Left lobe of liver (tissue), 2 donors: ENCODE measurements around the gene PALM3. TPM values are rescaled to one million over a fixed set of nuclear protein-coding genes. Genes with fewer than 3 reads are reported as not detected.

Experiments
- ATAC-seq: fragments of 200-7000 bp; cut with Tn5 transposase; one replicate; pipeline ENCODE4 v1.9.1; 2020; ENCODE audit warnings: mild to moderate bottlenecking, moderate library complexity
- DNase-seq: peaks from one replicate; pipeline ENCODE4 v3.0.0-alpha.2; 2020; ENCODE audit warnings: low spot score
- total RNA-seq: library from RNA; stranded (reverse); gene quantifications from one replicate; pipeline ENCODE4 v1.2.1, GENCODE V29; 2021
- donor health status: DM: no; HTN: no; CAD: no; lungs with moderate emphysema.
- donor health status: DM: no; HTN: yes; CAD: no.

The PALM3 gene
- total RNA-seq, 1 donor from 2014 or later, result 42.7 TPM

- DNase-seq (peak; percentile 62), ATAC-seq (peak; percentile 16)
These were observed 28.0 kb upstream of the PALM3 start for GRCh38 chr19:14089662-14090508.

DNA sequence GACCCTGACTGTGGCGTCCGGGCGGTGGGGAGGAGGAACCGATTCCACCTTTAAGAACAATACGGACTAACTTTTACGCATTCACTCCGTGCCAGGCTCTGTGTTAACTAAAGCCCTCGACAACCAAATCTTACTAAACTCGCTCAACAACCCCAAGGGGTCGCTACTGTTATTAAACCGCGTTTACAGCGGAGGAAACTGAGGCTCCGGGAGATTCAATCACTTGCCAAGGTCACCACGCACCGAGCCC, 27.5 kb upstream of the PALM3 start:
- DNase-seq (no peak), ATAC-seq (no peak)

DNA sequence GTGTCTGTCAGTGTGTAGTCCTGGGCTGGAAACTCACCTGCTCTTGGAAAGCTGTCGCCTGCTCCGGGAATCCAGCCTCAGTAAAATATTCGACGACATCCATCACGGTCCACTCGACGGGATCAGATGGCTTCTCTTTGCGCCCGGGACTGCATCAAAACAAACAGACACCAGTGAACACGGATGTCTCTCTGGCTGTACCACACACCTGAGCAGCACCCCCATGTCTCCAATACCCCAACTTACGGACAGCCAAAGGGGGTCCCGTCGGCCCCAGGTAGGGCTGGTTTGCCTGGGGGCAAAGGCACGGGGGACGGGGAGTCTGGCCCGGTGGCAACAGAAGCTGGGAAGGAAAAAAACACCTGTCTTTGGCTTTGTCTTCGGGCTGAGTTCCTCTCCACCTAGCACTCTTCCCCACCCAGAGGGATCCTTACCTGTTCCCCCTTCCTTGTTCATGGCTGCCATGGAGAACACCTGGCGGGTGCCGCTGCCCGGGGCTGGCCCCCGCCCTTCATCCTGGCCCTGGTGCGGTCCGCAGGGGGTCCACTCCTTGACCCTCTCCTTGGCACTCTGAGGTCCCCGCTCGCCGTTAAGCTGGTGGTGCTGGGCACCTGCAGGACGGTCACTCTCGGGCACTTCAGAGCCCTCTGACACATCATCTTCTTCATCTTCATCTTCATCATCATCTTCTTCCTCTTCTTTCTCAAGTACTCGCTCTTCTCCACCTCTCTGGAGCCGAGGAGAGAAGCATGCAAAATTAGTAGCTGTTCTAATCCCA, 26.9 kb upstream of the PALM3 start:
- ATAC-seq, result no peak
- DNase-seq, result no peak

DNA sequence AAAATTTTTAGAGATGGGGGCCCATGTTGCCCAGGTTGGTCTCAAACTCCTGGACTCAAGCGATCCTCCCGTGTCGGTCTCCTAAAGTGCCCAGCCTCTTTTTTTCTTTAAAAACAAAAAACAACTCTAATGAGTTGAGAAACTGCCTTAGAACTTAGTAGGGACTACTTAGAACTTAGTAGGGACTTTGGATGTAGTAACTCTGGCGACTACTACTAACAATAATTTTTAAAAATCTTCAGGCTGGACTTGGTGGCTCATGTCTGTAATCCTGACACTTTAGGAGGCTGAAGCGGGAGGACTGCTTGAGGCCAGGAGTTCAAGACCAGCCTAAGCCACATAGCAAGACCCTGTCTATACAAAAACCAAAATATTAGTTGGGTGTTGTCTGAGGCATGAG, 24.2 kb upstream of the PALM3 start:
- no peak for ATAC-seq
- DNase-seq, result no peak

- DNase-seq (no peak), ATAC-seq (no peak)
These were observed 23.6 kb upstream of the PALM3 start, which contains the start of gene C19orf67 for GRCh38 chr19:14085309-14085995. Gene C19orf67 (minus strand): TSS chr19:14085783. CDS start chr19:14085627, 156 bp downstream.

GRCh38 chr19:14082675-14082960, 20.7 kb upstream of the PALM3 start:
- DNase-seq, result no peak
- no peak for ATAC-seq

DNA sequence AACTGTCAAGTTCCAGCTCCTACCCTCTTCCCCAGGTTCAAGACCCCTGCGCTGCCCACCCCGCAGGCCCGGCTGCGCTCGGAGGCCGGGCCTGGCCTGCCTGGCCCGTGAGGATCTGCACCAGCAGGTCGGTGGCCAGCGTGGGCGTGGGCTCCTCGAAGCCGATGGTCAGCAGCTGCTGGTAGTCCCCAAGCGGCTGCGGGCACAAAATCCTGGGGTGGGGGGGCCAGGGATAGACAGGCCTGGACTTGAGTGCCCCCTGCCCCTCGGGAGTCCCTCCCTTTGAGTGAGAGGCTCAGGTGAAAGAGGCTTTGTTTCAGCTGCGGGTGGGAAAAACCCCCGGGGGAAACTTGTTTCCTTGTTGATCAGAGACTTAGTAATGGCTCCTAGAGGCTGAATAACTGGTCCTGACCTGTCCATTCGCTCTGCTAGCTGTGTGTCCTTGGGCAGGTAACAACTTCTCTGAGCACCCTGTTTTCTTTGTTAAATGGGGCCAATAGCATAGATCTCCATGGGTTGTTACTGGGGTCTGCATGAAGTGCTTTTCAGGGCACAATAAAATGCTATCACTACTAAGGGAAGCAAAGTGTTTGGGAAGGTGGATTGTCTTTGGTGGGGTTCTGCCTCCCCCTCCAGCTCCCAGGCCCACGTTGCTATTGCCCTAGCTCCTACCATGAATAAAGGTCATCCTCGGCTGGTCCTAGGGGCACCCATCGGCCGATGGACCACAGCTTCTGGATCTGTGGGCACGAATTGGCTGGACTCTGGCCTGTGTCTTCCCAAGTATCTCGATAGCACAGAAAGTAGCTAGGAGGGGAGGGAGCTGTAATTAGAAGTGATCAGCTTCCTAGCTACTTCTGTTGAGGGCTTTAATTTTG, 20.2 kb upstream of the PALM3 start:
- ATAC-seq (peak; percentile 11), DNase-seq (no peak)

DNA sequence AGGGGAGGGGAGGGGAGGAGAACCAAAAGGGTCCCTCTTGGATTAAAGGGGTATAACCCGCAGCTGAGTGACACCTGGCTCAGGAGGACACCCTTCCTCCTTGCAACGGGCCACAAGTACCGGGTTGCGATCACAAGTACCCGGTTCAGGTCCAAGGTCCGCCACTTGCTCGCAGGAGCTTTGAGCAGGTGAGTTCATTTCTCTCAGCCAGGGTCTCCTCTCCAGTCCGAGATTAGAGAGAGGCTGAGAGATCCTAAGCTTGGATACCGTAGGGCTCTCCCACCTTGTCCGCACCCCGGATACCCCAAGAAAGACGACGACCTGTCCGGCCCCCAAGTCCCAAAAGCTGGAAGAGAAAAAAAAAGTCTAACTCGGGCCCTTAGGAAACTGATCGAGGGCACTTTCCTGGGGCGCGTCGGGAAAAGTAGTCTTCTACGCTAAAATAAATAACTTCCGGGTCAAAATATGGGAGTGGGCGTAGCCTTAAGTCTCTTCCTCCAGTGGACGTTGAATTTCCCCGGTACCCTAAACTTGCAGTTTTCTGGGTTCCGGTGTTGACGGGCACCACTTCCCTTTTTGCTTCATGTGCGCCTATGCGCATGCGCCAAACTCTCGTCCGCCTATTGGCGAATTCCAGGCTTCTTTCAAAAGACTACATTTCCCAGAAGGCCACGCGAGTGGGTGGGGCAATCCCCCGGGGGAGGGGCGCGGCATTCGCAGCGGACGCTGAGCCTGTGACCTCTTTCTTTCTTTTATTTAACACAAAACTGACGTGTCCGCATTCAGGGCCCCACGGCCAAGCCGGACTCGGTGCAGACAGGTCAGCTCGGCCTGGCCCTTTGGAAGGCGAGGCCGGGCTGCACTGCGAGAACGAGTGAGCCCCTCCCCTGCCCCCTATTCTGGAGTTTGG, 19.3 kb upstream of the PALM3 start:
- ATAC-seq (peak; percentile 92), DNase-seq (peak; percentile 100)

GRCh38 chr19:14078411-14078810, 16.5 kb upstream of the PALM3 start:
- no peak for ATAC-seq
- DNase-seq, result no peak

GRCh38 chr19:14073925-14074838, 12.3 kb upstream of the PALM3 start:
- DNase-seq (no peak), ATAC-seq (no peak)

DNA sequence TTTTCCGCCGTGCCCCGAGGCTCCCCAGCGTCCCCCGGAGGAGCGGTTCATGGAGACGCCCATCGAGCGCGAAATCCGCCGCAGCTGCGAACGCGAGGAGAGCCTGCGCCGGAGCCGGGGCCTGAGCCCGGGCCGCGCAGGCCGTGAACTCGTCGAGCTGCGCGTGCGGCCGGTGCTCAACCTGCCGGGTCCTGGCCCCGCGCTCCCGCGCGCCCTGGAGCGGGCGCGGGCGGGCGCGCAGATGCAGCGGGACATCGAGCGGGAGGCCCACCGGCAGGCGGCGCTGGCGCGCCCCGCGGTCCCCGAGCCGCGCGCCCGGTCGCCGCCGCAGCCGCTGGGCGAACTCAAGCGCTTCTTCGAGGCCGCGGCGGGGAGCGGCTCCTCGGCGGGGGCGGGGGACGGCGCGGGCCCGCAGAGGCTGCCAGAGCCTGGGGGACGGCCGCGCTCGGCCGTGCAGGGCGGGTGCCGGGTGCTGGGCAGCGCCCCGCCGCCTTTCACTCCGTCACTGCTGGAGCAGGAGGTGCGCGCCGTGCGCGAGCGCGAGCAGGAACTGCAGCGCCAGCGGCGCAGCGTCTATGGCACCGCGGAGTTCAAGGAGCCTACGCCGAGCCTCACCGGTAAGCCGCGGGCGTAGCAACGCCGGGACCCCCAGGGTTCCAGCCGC, 11.5 kb upstream of the PALM3 start:
- peak; percentile 81 for DNase-seq
- ATAC-seq, result peak; percentile 65

DNA sequence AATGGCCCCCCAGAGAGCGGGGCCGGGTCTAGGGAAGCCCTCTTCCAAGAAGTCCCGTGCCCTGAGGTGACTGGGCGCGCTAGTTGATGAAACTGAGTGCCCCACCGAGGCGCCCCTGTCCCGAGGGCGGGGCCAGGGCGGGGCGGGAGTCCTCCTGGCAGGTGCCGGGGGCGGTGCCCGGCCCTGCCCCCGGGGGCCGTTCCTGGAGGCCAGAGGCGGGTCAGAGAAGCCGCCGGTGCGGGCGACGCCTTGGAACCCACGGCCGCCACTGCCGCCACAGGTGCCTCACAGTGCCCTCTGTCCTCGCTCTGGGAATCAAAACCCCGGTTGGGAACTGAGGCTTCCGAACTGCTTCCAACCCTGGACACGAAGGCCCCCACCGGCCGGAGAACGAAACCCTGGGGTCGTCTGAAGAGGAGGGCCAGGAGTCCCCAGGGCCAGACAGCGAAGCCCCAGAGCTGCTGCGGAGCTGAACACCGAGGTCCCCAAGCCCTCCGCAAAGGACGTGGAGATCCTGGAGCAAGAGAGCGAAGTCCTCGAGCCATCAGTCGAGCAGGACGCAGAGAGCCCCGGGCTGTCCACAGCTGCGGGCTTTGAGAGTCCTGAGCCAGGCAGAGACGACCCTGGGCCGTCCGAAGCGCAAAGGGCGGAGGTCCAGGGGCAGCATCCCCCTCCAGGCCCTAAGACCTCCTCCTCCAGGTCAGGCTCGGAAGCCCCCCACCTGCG, 10.8 kb upstream of the PALM3 start, which contains the start of gene MISP3:
Gene MISP3, plus strand, starts transcription at position 252 of the 726 bp plus-strand sequence. CDS start 524 bp downstream, outside the sequence.
- peak; percentile 80 for ATAC-seq

GRCh38 chr19:14070268-14071050, 8.6 kb upstream of the PALM3 start:
- ATAC-seq (no peak), DNase-seq (no peak)

More for the DNA sequence above, 10.8 kb upstream of the PALM3 start, which contains the start of gene MISP3:
- peak; percentile 92 for DNase-seq

GRCh38 chr19:14066134-14066533, 4.3 kb upstream of the PALM3 start:
- DNase-seq (no peak), ATAC-seq (no peak)

DNA sequence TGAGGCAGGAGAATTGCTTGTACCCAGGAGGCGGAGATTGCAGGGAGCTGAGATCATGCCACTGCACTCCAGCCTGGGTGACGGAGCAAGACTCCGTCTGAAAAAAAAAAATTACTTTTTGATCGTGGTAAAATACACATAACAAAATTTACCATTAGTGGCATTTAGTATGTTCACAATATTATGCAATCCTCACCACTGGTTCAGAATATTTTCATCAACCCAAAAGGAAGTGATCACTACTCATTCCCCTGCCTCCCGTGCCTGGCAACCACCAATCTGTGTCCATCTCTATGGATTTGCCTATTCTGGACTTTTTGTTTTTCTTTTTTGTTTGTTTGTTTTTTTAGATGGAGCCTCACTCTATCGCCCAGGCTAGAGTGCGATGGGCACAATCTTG, 1.2 kb upstream of the PALM3 start:
- ATAC-seq (no peak), DNase-seq (no peak)

DNA sequence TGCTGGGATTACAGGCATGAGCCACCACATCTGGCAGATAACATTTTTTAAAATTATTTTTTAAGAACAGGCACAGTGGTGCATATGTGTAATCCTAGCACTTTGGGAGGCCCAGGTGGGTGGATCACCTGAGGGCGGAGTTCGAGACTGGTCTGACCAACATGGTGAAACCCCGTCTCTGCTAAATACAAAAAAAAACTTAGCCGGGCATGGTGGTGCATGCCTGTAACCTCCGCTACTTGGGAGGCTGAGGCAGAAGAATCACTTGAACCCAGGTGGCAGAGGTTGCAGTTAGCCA, 631 bp upstream of the PALM3 start:
- ATAC-seq (no peak), DNase-seq (no peak)
